Upper lobe of right lung (tissue), 1 donor: ENCODE results near the gene COL1A1. TPM values are rescaled to one million over a fixed set of nuclear protein-coding genes. Genes with fewer than 3 reads are reported as not detected.

Source experiments
- ATAC-seq: fragments of 200-7000 bp; cut with Tn5 transposase; one replicate; pipeline ENCODE4 v1.9.1; 2020; ENCODE audit warnings: mild to moderate bottlenecking, moderate library complexity
- DNase-seq: peaks from one replicate; pipeline ENCODE4 v3.0.0-alpha.2; 2020
- H3K27ac ChIP-seq: fragments of 200-600 bp; one replicate; pipeline ENCODE4 v1.8.0; 2022
- H3K27me3 ChIP-seq: fragments of 200-600 bp; one replicate; pipeline ENCODE4 v1.8.0; 2022; ENCODE audit warnings: mild to moderate bottlenecking
- H3K36me3 ChIP-seq: fragments of 200-600 bp; one replicate; pipeline ENCODE4 v1.8.0; 2022
- H3K4me1 ChIP-seq: fragments of 200-600 bp; one replicate; pipeline ENCODE4 v1.8.0; 2022
- H3K4me3 ChIP-seq: fragments of 200-600 bp; one replicate; pipeline ENCODE4 v1.8.0; 2022; ENCODE audit warnings: mild to moderate bottlenecking
- H3K9me3 ChIP-seq: fragments of 200-600 bp; one replicate; pipeline ENCODE4 v1.8.0; 2022
- intact Hi-C: fragments of 100-400 bp; cut with DNase I; formaldehyde crosslinking; loops from one replicate; pipeline ENCODE4 v1.11.0; 2022
- total RNA-seq: library from RNA; stranded (reverse); fragmentation: NEBNext Ultra II Directional; extraction: Animal tissue kit (Norgen Biotek cat#: 25700); gene quantifications from one replicate; pipeline ENCODE4 v1.2.1, GENCODE V29; 2021
- TF ChIP-seq, protein P1 (sequence below): fragments of 200-600 bp; IDR thresholded peaks from one replicate; pipeline ENCODE4 v1.8.0; 2022; ENCODE audit warnings: antibody characterized with exemption
- donor health status: DM: no; HTN: yes; CAD: no; lungs with severe emphysema.

Gene COL1A1
- total RNA-seq, 1 donor from 2014 or later, result 154 TPM

DNA sequence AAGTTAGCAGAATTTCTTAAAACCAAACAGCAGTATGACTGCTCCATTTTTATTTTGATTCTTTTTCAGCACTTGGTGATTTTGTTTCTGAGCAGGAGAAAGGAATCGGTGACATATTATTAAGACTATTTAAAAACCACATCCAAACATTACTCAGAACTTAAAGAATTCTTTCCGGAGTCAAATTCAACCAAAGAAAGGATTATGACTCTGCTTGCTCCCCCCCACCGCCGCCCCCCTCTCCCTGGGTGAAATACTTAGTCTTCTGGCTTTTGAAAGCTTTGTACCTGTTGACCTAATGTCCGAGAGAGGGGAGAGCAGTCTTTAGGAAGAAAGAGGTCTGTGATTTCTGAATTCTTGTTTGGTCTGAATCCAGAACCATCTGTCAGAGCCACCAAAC is 17.9 kb upstream of the COL1A1 start:
- no peak overlapping the region for H3K4me3 ChIP-seq
- ATAC-seq (no peak), DNase-seq (no peak)
- intact Hi-C loops, result no loop called here
- H3K9me3 ChIP-seq, result no peaks in the 10 kb centered on the region
- TF ChIP-seq, protein P1, sequence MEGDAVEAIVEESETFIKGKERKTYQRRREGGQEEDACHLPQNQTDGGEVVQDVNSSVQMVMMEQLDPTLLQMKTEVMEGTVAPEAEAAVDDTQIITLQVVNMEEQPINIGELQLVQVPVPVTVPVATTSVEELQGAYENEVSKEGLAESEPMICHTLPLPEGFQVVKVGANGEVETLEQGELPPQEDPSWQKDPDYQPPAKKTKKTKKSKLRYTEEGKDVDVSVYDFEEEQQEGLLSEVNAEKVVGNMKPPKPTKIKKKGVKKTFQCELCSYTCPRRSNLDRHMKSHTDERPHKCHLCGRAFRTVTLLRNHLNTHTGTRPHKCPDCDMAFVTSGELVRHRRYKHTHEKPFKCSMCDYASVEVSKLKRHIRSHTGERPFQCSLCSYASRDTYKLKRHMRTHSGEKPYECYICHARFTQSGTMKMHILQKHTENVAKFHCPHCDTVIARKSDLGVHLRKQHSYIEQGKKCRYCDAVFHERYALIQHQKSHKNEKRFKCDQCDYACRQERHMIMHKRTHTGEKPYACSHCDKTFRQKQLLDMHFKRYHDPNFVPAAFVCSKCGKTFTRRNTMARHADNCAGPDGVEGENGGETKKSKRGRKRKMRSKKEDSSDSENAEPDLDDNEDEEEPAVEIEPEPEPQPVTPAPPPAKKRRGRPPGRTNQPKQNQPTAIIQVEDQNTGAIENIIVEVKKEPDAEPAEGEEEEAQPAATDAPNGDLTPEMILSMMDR, result no peak
- H3K36me3 ChIP-seq, result no peaks in the 10 kb centered on the region
- peak overlapping the region; percentile 60 for H3K27ac ChIP-seq
- no peaks in the 10 kb centered on the region for H3K27me3 ChIP-seq
- H3K4me1 ChIP-seq, result peaks cover 50% of the 10 kb centered on the region

DNA sequence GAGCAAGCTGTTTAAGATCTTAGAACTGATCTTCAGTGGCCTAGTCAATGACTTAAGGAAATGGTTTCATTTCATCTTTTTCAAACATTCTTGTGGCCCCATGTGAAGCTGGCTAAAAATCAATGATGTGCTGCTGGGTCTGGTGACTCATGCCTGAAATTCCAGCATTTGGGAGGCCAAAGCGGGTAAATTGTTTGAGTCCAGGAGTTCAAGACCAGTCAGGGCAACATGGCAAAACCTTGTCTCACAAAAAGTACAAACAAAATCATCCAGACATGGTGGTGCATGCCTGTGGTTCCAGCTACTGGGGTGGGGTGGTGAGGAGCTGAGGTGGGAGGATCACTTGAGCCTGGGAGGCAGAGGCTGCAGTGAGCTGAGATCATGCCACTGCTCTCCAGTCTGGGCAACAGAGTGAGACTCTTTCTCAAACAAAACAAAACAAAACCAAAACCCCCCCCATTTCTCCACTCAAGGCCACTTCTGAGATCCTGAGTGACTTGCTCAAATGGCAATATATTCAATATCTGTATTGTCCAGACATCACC is 17.4 kb upstream of the COL1A1 start:
- Histone ChIP-seq H3K9me3 (no peaks in the 10 kb centered on the region), H3K36me3 (no peaks in the 10 kb centered on the region), H3K4me1 (peaks cover 50% of the 10 kb centered on the region), H3K27me3 (no peaks in the 10 kb centered on the region), H3K27ac (peak overlapping the region; percentile 63), H3K4me3 (no peak overlapping the region)
- ATAC-seq (no peak), DNase-seq (no peak)
- TF ChIP-seq, protein P1, result no peak
- intact Hi-C loops, result no loop called here

DNA sequence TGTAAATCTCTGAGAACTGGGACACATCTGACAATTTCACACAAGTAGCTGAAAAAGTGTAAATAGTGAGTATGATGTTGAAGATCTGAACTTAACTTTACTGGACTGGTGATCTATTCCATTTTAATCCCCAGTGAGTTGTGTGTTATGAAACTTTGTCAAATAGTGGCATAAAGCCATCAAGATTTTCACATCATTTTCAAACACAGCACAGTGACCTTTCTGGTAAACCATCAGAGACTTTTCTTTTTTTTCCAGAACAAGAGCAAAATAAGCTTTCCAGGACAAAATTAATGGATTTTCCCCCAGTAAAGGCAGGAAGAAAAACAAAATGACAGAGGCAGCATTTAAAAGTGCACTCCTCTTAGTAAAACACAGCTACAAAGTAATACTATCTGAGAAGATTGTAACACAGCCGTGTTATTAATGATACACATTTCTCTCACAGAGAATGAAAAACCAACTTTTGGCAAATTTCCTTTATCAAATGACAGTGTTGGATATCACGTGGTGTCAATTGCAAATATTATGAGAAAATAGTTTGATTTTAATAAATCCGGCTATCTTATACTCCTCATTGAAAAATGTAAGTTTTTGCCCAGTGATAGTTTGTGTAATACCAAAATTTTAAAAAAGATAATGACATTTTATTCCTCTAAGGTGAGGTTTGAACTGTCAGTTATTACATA is 16.8 kb upstream of the COL1A1 start:
- Histone ChIP-seq H3K36me3 (no peaks in the 10 kb centered on the region), H3K4me1 (peaks cover 50% of the 10 kb centered on the region), H3K9me3 (no peaks in the 10 kb centered on the region), H3K27me3 (no peaks in the 10 kb centered on the region), H3K4me3 (no peak overlapping the region), H3K27ac (peak overlapping the region; percentile 63)
- DNase-seq (no peak), ATAC-seq (no peak)
- intact Hi-C loops, result no loop called here
- TF ChIP-seq, protein P1, result no peak

DNA sequence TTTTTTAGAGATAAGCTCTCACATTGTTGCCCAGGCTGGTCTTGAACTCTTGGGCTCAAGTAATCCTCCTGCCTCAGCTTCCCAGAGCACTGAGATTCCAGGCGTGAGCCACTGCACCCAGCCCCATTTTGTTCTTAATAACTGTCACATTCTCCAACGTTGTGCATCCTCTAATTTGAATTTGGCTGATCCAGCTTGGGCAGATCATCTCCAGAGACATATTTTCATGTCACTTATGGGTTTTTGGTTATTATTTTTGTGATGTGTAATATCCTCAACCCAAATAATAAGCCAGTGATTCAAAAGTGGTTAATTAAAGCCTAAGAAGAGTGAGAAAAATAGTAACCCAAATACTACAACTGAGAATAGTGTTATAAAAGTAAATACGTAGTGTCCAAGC is 16.2 kb upstream of the COL1A1 start:
- TF ChIP-seq, protein P1, result no peak
- Histone ChIP-seq H3K4me3 (no peak overlapping the region), H3K4me1 (peaks cover 50% of the 10 kb centered on the region), H3K27me3 (no peaks in the 10 kb centered on the region), H3K36me3 (no peaks in the 10 kb centered on the region), H3K27ac (peak overlapping the region; percentile 7), H3K9me3 (no peaks in the 10 kb centered on the region)
- ATAC-seq, result no peak
- DNase-seq, result no peak
- intact Hi-C loops, result no loop called here

DNA sequence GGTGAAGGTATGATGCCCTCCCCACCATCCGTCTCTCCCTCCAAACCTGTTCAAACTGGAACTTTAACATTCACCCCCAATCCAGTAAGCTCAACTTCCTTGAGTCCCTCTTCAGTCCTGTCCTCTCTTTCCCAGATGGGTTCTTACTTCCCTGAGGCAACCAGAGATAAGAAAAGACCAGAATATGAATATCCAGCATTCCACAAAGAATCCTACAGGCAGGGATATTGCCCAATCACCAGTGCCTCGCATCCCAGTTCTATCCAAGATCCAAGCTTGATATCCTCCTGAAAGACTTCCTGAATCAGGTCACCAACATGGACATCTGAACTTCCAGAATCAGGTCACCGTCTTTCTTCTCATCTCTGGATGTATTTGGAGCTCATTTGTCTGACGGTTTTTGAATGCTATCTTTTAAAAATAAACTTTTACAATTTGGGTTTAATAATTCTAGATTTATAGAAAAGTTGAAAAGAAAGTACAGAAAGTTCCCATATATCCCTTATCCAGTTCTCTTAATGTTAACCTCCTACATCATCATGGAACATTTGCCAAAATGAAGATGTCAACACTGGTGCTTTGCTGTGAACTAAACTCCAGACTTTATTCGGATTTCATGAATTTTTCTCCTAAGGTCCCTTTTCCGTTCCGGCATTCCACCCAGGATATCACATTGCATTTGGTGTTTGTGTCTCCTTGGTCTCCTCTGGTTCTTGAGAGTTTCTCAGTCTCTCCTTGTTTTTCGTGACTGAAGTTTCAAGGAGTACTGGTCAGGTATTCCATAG is 13.7 kb upstream of the COL1A1 start:
- no peak for ATAC-seq
- Histone ChIP-seq H3K27me3 (no peaks in the 10 kb centered on the region), H3K27ac (no peak overlapping the region), H3K36me3 (no peaks in the 10 kb centered on the region), H3K9me3 (no peaks in the 10 kb centered on the region), H3K4me3 (no peak overlapping the region), H3K4me1 (peaks cover 50% of the 10 kb centered on the region)
- TF ChIP-seq, protein P1, result no peak
- intact Hi-C loops, result no loop called here
- no peak for DNase-seq
